PFSK-1 (cell line): ENCODE data around the gene DOCK1.

Experiments used
- FOXP2 ChIP-seq: optimal IDR thresholded peaks from 2 replicates; pipeline ENCODE3; 2011; ENCODE audit warnings: borderline replicate concordance, control low read depth, inconsistent platforms; ENCODE audit not compliant: insufficient read depth; ENCODE audit errors: extremely low read length, extremely low read depth
- POLR2AphosphoS5 ChIP-seq: IDR thresholded peaks from 2 replicates; pipeline ENCODE4 v1.6.1; 2012; ENCODE audit warnings: low read depth, mild to moderate bottlenecking, control low read depth, low read length, moderate library complexity
- SIN3A ChIP-seq: IDR thresholded peaks from 2 replicates; pipeline ENCODE4 v1.6.1; 2012; ENCODE audit warnings: mild to moderate bottlenecking, low read length, moderate library complexity, borderline replicate concordance; ENCODE audit not compliant: insufficient read depth
- TAF1 ChIP-seq: IDR thresholded peaks from 2 replicates; pipeline ENCODE4 v1.6.1; 2012; ENCODE audit warnings: low read length, control low read depth, borderline replicate concordance; ENCODE audit not compliant: insufficient read depth
- TF ChIP-seq, protein P1 (sequence below), 2 experiments: IDR thresholded peaks; 2 replicates each; pipeline versions ENCODE4 v1.6.1 to v1.8.0; 2011 to 2012; ENCODE audit warnings: low read depth in 2 of 2, low read length in 2 of 2, control low read depth in 1 of 2, inconsistent platforms in 1 of 2, mild to moderate bottlenecking in 1 of 2, moderate library complexity in 1 of 2; ENCODE audit not compliant: insufficient read depth in 1 of 2

Gene DOCK1

DNA sequence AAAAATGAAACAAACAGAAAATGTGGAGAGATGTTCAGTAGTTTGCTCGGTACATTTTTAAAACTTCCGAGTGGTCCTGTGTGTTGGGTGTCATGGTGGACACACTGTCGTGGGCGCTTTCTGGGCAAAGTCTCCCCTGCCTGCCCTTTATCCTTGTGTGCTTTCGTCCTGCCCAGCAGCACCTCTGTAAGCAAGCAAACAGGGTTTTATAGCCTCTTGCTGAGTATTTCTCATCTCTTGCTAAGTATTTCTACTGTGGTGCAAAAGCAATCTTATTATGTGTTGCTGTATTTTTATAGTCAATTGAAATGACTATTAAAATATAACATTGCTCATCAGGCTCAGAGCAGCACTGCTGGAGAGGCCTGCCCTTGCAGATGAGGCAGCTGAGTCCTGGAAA lies 48.7 kb downstream of the DOCK1 start:
- no peak for TF ChIP-seq POLR2AphosphoS5
- no peak for TF ChIP-seq TAF1
- no peak for TF ChIP-seq SIN3A
- no peak for TF ChIP-seq FOXP2
- TF ChIP-seq, protein P1, sequence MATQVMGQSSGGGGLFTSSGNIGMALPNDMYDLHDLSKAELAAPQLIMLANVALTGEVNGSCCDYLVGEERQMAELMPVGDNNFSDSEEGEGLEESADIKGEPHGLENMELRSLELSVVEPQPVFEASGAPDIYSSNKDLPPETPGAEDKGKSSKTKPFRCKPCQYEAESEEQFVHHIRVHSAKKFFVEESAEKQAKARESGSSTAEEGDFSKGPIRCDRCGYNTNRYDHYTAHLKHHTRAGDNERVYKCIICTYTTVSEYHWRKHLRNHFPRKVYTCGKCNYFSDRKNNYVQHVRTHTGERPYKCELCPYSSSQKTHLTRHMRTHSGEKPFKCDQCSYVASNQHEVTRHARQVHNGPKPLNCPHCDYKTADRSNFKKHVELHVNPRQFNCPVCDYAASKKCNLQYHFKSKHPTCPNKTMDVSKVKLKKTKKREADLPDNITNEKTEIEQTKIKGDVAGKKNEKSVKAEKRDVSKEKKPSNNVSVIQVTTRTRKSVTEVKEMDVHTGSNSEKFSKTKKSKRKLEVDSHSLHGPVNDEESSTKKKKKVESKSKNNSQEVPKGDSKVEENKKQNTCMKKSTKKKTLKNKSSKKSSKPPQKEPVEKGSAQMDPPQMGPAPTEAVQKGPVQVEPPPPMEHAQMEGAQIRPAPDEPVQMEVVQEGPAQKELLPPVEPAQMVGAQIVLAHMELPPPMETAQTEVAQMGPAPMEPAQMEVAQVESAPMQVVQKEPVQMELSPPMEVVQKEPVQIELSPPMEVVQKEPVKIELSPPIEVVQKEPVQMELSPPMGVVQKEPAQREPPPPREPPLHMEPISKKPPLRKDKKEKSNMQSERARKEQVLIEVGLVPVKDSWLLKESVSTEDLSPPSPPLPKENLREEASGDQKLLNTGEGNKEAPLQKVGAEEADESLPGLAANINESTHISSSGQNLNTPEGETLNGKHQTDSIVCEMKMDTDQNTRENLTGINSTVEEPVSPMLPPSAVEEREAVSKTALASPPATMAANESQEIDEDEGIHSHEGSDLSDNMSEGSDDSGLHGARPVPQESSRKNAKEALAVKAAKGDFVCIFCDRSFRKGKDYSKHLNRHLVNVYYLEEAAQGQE (IDR thresholded peaks at IDR 0.05; ENCODE audit: insufficient read depth in 1 of 2, low read depth in 2 of 2, low read length in 2 of 2): no peak

GRCh38 chr10:126955396-126955795 lies 50.2 kb downstream of the DOCK1 start:
- TF ChIP-seq FOXP2 (no peak), TAF1 (no peak), POLR2AphosphoS5 (no peak), SIN3A (no peak)
- TF ChIP-seq, protein P1 (IDR thresholded peaks at IDR 0.05; ENCODE audit: insufficient read depth in 1 of 2, low read depth in 2 of 2, low read length in 2 of 2): no peak

DNA sequence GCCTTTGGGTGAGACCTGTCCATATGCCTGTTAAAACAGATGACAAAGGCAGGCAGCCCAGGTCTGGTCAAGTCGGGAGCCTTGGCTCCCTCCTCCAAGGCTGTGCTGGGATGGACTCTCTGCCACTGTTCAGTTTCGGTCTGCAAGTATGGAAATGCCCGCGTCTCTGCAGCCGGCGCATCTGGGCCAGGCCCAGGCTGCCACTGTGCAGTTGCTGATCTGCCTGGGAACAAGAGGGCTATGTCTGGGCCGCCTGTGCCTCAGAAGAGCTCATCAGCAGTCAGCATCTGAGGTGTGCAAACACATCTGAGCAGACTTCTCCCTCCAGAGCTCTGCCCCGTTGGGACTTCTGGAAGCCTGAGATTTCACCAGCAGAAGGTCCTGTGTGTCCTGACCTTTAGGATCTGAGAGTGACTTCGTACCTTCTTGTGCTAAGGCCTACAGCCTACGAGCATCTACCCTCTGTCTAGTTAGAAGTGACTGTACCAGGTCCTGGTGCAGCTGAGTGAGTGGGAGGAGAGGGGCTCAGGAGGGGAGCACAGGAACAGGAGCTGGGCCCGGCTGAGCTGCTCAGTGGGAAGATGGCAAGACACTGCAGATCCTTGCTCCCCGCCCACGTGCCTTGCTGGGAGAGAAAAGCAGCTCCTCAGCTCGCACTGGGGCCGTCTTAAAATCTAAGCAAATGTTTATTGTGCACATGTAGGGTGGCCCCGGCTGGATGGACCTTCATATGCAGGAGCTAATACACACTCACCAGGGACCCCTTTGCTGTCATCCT lies 50.9 kb downstream of the DOCK1 start:
- TF ChIP-seq, protein P1 (IDR thresholded peaks at IDR 0.05; ENCODE audit: insufficient read depth in 1 of 2, low read depth in 2 of 2, low read length in 2 of 2): no peak
- TF ChIP-seq POLR2AphosphoS5 (no peak), SIN3A (no peak), FOXP2 (no peak)

- TF ChIP-seq SIN3A (no peak), TAF1 (no peak), POLR2AphosphoS5 (no peak), FOXP2 (no peak)
- TF ChIP-seq, protein P1 (IDR thresholded peaks at IDR 0.05; ENCODE audit: insufficient read depth in 1 of 2, low read depth in 2 of 2, low read length in 2 of 2): no peak
These were observed 51.5 kb downstream of the DOCK1 start for GRCh38 chr10:126956712-126957108.

DNA sequence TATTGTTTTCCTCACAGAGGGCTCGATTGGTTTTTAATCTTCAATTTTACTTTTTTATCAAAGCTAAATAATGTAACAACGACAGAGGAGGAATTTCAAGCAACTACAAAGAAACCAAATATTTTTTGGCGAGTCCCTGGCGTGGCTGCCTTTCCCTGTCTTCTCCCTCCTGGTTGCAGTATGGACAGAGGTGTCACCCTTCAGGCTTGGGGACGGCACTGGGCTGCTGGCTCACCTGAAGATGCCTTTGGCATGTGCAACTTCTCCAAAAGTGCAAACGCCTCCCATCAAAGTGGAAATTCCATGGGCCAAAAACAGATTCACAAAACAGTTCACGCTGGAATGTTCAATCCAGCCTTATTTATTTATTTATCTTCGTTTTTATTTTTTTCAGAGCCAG lies 51.9 kb downstream of the DOCK1 start:
- TF ChIP-seq FOXP2: no peak
- TF ChIP-seq, protein P1 (IDR thresholded peaks at IDR 0.05; ENCODE audit: insufficient read depth in 1 of 2, low read depth in 2 of 2, low read length in 2 of 2): no peak
- TF ChIP-seq POLR2AphosphoS5: no peak
